HepG2 (cell line): Measurements from ENCODE around the gene RCOR1. TPM values are rescaled to one million over a fixed set of nuclear protein-coding genes. Genes with fewer than 3 reads are reported as not detected.

ENCODE experiments used
- ATAC-seq: fragments of 200-7000 bp; cut with Tn5 transposase; 3 replicates; pipeline ENCODE4 v1.9.1; 2020; ENCODE audit warnings: mild to moderate bottlenecking, moderate library complexity
- BruUV-seq: library from RNA; stranded (reverse); fragments of 400-500 nt; replicated peaks from 2 replicates; lab custom pipeline; 2021; lab: Mats Ljungman, UMichigan
- CTCF ChIA-PET: fragments of 300-600 bp; formaldehyde crosslinking; extraction: SDS; loops from one replicate; lab custom pipeline; 2021; ENCODE audit warnings: low total read pairs, inconsistent platforms, low intra/inter-chr PET ratio; lab: Yijun Ruan, JAX
- POLR2A ChIA-PET: fragments of 350-600 bp; sonication (Branson Sonifier 250); formaldehyde crosslinking; loops from one replicate; lab custom pipeline; 2020; ENCODE audit warnings: antibody characterized with exemption, inconsistent platforms; lab: Yijun Ruan, JAX
- DNase-seq: peaks from one replicate; pipeline ENCODE4 v3.0.0-alpha.2; 2015; ENCODE audit warnings: low spot score
- FAIRE-seq: peaks from 3 replicates; lab custom pipeline; 2011; peaks lifted over from hg19 to GRCh38; lab: Jason Lieb, UNC
- H2AFZ ChIP-seq: one replicate; pipeline ENCODE4 v1.6.1; 2011; ENCODE audit warnings: low read length, inconsistent platforms
- H3K27ac ChIP-seq: fragments of 300-600 bp; 3 replicates; pipeline ENCODE4 v1.8.0; 2011; ENCODE audit warnings: mixed run types, mild to moderate bottlenecking, mixed read lengths, low read length, inconsistent platforms; ENCODE audit not compliant: insufficient read depth; ENCODE audit errors: extremely low read length
- H3K27me3 ChIP-seq, 2 experiments: fragments of 200-600 bp in 1 of 2; 2 replicates in 1 of 2; 3 replicates in 1 of 2; pipeline versions ENCODE4 v1.6.0 to v1.8.0; 2011; ENCODE audit warnings: low read length in 2 of 2, mild to moderate bottlenecking in 2 of 2, moderate library complexity in 2 of 2, inconsistent platforms in 1 of 2; ENCODE audit not compliant: insufficient read depth in 2 of 2, control insufficient read depth in 1 of 2
- H3K36me3 ChIP-seq, 2 experiments: fragments of 200-600 bp in 1 of 2; replicated peaks in 1 of 2; 2 replicates in 1 of 2; 3 replicates in 1 of 2; pipeline versions ENCODE4 v1.5.1 to v1.8.0; 2011; ENCODE audit warnings: low read length in 2 of 2, inconsistent platforms in 1 of 2; ENCODE audit not compliant: insufficient read depth in 2 of 2, control insufficient read depth in 1 of 2
- H3K4me1 ChIP-seq: 2 replicates; pipeline ENCODE4 v1.5.1; 2012; ENCODE audit warnings: low read length, inconsistent platforms; ENCODE audit not compliant: insufficient read depth
- H3K4me2 ChIP-seq: 2 replicates; pipeline ENCODE4 v1.6.0; 2011; ENCODE audit warnings: low read depth, low read length, inconsistent platforms
- H3K4me3 ChIP-seq, 3 experiments: fragments of 200-600 bp in 1 of 3; sonication (generic), shearing (Covaris generic) in 1 of 3; replicated peaks in 1 of 3; 2 replicates each; pipeline ENCODE4 v1.5.1; 2011 to 2016; ENCODE audit warnings: low read length in 3 of 3, inconsistent platforms in 2 of 3, low read depth in 2 of 3, mild to moderate bottlenecking in 2 of 3, control low read depth in 1 of 3, mixed read lengths in 1 of 3; ENCODE audit not compliant: insufficient read depth in 1 of 3
- H3K79me2 ChIP-seq: one replicate; pipeline ENCODE4 v1.6.1; 2011; ENCODE audit warnings: low read length, inconsistent platforms; ENCODE audit not compliant: insufficient read depth
- H3K9ac ChIP-seq: 2 replicates; pipeline ENCODE4 v1.6.0; 2011; ENCODE audit warnings: mild to moderate bottlenecking, low read depth, low read length, inconsistent platforms; ENCODE audit not compliant: insufficient read depth
- H3K9me3 ChIP-seq: 2 replicates; pipeline ENCODE4 v1.5.1; 2012; ENCODE audit warnings: mild to moderate bottlenecking, low read length
- H4K20me1 ChIP-seq: 2 replicates; pipeline ENCODE4 v1.6.0; 2011; ENCODE audit warnings: inconsistent platforms, mild to moderate bottlenecking, low read length, moderate library complexity; ENCODE audit not compliant: insufficient read depth
- ARNT2 ChIP-seq: sonication (generic); formaldehyde crosslinking; IDR thresholded peaks from 2 replicates; pipeline ENCODE4 v1.8.0; 2022; ENCODE audit warnings: mild to moderate bottlenecking, low read depth, missing genetic modification reagents, moderate library complexity
- CC2D1A ChIP-seq: sonication (generic); formaldehyde crosslinking; IDR thresholded peaks from 2 replicates; pipeline ENCODE4 v1.8.1; 2023; ENCODE audit warnings: mild to moderate bottlenecking, missing genetic modification reagents
- GATAD2A ChIP-seq: IDR thresholded peaks from 2 replicates; pipeline ENCODE4 v1.6.1; 2016
- KDM2A ChIP-seq: sonication (generic); formaldehyde crosslinking; IDR thresholded peaks from 2 replicates; pipeline ENCODE4 v1.4.0; 2020; ENCODE audit warnings: low read depth, missing genetic modification reagents, borderline replicate concordance
- KLF16 ChIP-seq, 2 experiments: sonication (generic) in 1 of 2; formaldehyde crosslinking in 1 of 2; IDR thresholded peaks; 2 replicates each; pipeline versions ENCODE4 v1.6.1 to v1.8.0; 2016 to 2023; ENCODE audit warnings: missing genetic modification reagents in 2 of 2, missing compliant biosample characterization in 1 of 2
- SMC3 ChIP-seq: IDR thresholded peaks from 2 replicates; pipeline ENCODE4 v1.6.1; 2011; ENCODE audit warnings: low read length, improper control_type of control experiment
- SP1 ChIP-seq, 2 experiments: fragments of 450-650 bp in 1 of 2; sonication (generic) in 1 of 2; formaldehyde crosslinking in 1 of 2; IDR thresholded peaks; 2 replicates each; pipeline versions ENCODE4 v1.4.0 to v1.6.1; 2016 to 2020; ENCODE audit warnings: missing genetic modification reagents in 1 of 2
- XRCC5 ChIP-seq: fragments of 200-400 bp; formaldehyde crosslinking; optimal IDR thresholded peaks from 2 replicates; pipeline ENCODE3; 2017; ENCODE audit warnings: mild to moderate bottlenecking, low read length
- ZNF138 ChIP-seq: sonication (generic); formaldehyde crosslinking; IDR thresholded peaks from 2 replicates; pipeline ENCODE4 v1.5.0; 2020; ENCODE audit warnings: mild to moderate bottlenecking, low read depth, missing genetic modification reagents
- ZNF34 ChIP-seq: sonication (generic); formaldehyde crosslinking; IDR thresholded peaks from 2 replicates; pipeline ENCODE4 v1.4.0; 2020; ENCODE audit warnings: mild to moderate bottlenecking, missing genetic modification reagents, borderline replicate concordance
- ZNF639 ChIP-seq: conservative IDR thresholded peaks from 2 replicates; pipeline ENCODE4 v1.6.1; 2018; ENCODE audit warnings: missing genetic modification reagents
- ZNF720 ChIP-seq: sonication (generic); formaldehyde crosslinking; IDR thresholded peaks from 2 replicates; pipeline ENCODE4 v1.4.0; 2020; ENCODE audit warnings: missing genetic modification reagents
- ZNF841 ChIP-seq: sonication (generic); formaldehyde crosslinking; IDR thresholded peaks from 2 replicates; pipeline ENCODE4 v1.8.1; 2023; ENCODE audit warnings: missing genetic modification reagents, borderline replicate concordance
- ZSCAN20 ChIP-seq: sonication (generic); formaldehyde crosslinking; IDR thresholded peaks from 2 replicates; pipeline ENCODE4 v1.4.0; 2020; ENCODE audit warnings: missing genetic modification reagents, mild to moderate bottlenecking, borderline replicate concordance
- ZSCAN9 ChIP-seq: IDR thresholded peaks from 2 replicates; pipeline ENCODE4 v1.6.1; 2016; ENCODE audit warnings: borderline replicate concordance
- WGBS: methylation state at CpG from one replicate; pipeline ENCODE4 v1.1.6; 2017; ENCODE audit warnings: low lambda C conversion rate; 5-methylcytosine and 5-hydroxymethylcytosine counted together
- in situ Hi-C: cut with HindIII; loops from 2 replicates; pipeline ENCODE4 v1.10.0; 2017; ENCODE audit warnings: low pct_unique_long_range_greater_than_20kb; ENCODE audit not compliant: extremely low pct_ligation_motif_present
- intact Hi-C: fragments of 100-400 bp; cut with micrococcal nuclease; formaldehyde crosslinking; loops from one replicate; pipeline ENCODE4 v1.10.0; 2022; ENCODE audit not compliant: unreplicated experiment
- polyA plus RNA-seq, 8 experiments: library from polyadenylated mRNA; depleted of rRNA in 3 of 8; stranded (reverse) in 7 of 8; unstranded in 1 of 8; fragments of >200 nt; fragmentation: Illumina TruSeq in 4 of 8; extraction: Trizol in 4 of 8; gene quantifications; 2 replicates each; pipeline versions ENCODE4 v1.2.1 to v1.2.3, GENCODE V29; 2011 to 2016; ENCODE audit warnings: low read depth in 4 of 8, missing spikeins in 1 of 8, mixed read lengths in 1 of 8; ENCODE audit not compliant: insufficient read depth in 1 of 8
- total RNA-seq, 5 experiments: library from RNA; depleted of rRNA; stranded (reverse); fragments of >200 nt; fragmentation: Illumina TruSeq; extraction: Trizol; gene quantifications; 2 replicates each; pipeline ENCODE4 v1.2.3, GENCODE V29; 2016; ENCODE audit warnings: low read depth in 1 of 5
- TF ChIP-seq, protein P1 (sequence below): sonication (generic); formaldehyde crosslinking; IDR thresholded peaks from 2 replicates; pipeline ENCODE4 v1.5.0; 2020; ENCODE audit warnings: mild to moderate bottlenecking, missing genetic modification reagents

Gene RCOR1
- total and polyA plus RNA-seq, 2 of the 13 experiments (the other 11 are each of a cell fraction or from before 2014, with no cell fraction given), result 10.2 to 11.1 TPM

- ATAC-seq (no peak), FAIRE-seq (no peak), DNase-seq (no peak)
- CTCF ChIA-PET, result no interaction called here
- H3K9ac ChIP-seq, result no peak overlapping the region
- no peaks in the 10 kb centered on the region; a peak in 1 of 5 replicates for H3K36me3 ChIP-seq
- intact Hi-C loops, result no loop called here
- no peak overlapping the region for H3K27ac ChIP-seq
- H3K4me1 ChIP-seq, result peaks cover 13% of the 10 kb centered on the region
- TF ChIP-seq ZNF34 (no peak), GATAD2A (CRISPR knock-in tag) (no peak), CC2D1A (CRISPR knock-in tag) (no peak), ZNF639 (CRISPR knock-in tag) (no peak), XRCC5 (no peak), ZNF720 (CRISPR knock-in tag) (no peak), SP1 (IDR thresholded peaks at IDR 0.05) (no peak), SP1 (CRISPR knock-in tag; IDR thresholded peaks at IDR 0.05) (no peak), ZNF841 (CRISPR knock-in tag) (no peak), KLF16 (CRISPR knock-in tag; IDR thresholded peaks at IDR 0.05) (no peak), KDM2A (CRISPR knock-in tag) (no peak), ZNF138 (CRISPR knock-in tag) (no peak), SMC3 (no peak), ZSCAN9 (no peak), ARNT2 (no peak), ZSCAN20 (no peak)
- TF ChIP-seq, protein P1, sequence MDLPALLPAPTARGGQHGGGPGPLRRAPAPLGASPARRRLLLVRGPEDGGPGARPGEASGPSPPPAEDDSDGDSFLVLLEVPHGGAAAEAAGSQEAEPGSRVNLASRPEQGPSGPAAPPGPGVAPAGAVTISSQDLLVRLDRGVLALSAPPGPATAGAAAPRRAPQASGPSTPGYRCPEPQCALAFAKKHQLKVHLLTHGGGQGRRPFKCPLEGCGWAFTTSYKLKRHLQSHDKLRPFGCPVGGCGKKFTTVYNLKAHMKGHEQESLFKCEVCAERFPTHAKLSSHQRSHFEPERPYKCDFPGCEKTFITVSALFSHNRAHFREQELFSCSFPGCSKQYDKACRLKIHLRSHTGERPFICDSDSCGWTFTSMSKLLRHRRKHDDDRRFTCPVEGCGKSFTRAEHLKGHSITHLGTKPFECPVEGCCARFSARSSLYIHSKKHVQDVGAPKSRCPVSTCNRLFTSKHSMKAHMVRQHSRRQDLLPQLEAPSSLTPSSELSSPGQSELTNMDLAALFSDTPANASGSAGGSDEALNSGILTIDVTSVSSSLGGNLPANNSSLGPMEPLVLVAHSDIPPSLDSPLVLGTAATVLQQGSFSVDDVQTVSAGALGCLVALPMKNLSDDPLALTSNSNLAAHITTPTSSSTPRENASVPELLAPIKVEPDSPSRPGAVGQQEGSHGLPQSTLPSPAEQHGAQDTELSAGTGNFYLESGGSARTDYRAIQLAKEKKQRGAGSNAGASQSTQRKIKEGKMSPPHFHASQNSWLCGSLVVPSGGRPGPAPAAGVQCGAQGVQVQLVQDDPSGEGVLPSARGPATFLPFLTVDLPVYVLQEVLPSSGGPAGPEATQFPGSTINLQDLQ (CRISPR knock-in tag), result no peak
- TF ChIP-seq, all 625 proteins: peak for 0
- POLR2A ChIA-PET, result no interaction called here
- in situ Hi-C loops, result no loop called here
- Histone ChIP-seq H3K27me3 (no peaks in the 10 kb centered on the region), H3K79me2 (peaks cover 33% of the 10 kb centered on the region), H4K20me1 (no peaks in the 10 kb centered on the region), H2AFZ (no peak overlapping the region), H3K9me3 (no peaks in the 10 kb centered on the region), H3K4me2 (no peak overlapping the region), H3K4me3 (no peak overlapping the region)
- no TSS peak for BruUV-seq
- 100% methylated on average over 1 of the region's 2 CpGs for WGBS
Measured at GRCh38 chr14:102678394-102678793, 85.9 kb downstream of the RCOR1 start.
